ENCODE results near the gene CLEC1A.
A peak's percentile ranks its signal among the peaks of the same experiment; 100 is the strongest.

CLEC1A gene

DNA sequence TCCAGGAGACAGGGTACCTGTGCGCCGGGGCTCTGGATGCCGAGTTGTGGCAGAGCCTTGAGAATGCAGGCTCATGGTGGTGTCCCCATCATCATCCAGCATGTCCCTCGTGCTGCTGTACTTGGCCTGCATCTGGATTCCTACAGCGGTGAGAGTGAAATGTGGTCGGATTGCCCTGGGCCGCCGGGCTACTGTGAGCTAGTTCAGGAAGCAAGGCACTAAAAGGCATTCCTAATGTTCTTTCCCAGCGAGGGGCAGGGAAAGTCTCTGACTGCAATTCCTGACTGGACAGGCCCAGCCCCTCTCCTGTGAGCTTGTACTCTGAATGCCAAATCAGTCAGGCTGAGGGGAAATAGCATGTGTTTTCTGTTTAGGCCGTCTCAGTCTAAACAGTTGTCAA lies at the start of gene CLEC1A:
CLEC1A (minus strand) TSS at position 195 of the 400 bp plus-strand sequence; CDS start at position 132, 63 bp downstream.
- DNase-seq (ENCODE audit: low read depth, low spot score), result peak; percentile 26

GRCh38 chr12:10147714-10148403 lies 49.1 kb upstream of the CLEC1A start:
- DNase-seq (ENCODE audit: low read depth, low spot score), result no peak

- DNase-seq (ENCODE audit: low read depth, low spot score), result no peak
Measured at GRCh38 chr12:10142976-10143589, 44.3 kb upstream of the CLEC1A start.

GRCh38 chr12:10140001-10140400 lies 41.2 kb upstream of the CLEC1A start:
- peak; percentile 24 for DNase-seq (ENCODE audit: low read depth, low spot score)

- DNase-seq (ENCODE audit: low read depth, low spot score), result no peak
Measured at GRCh38 chr12:10136637-10137205, 37.9 kb upstream of the CLEC1A start.

- DNase-seq (ENCODE audit: low read depth, low spot score), result no peak
Measured at GRCh38 chr12:10135126-10135525, 36.3 kb upstream of the CLEC1A start.

- DNase-seq (ENCODE audit: low read depth, low spot score), result no peak
Measured at GRCh38 chr12:10132850-10133370, 34.1 kb upstream of the CLEC1A start.

DNA sequence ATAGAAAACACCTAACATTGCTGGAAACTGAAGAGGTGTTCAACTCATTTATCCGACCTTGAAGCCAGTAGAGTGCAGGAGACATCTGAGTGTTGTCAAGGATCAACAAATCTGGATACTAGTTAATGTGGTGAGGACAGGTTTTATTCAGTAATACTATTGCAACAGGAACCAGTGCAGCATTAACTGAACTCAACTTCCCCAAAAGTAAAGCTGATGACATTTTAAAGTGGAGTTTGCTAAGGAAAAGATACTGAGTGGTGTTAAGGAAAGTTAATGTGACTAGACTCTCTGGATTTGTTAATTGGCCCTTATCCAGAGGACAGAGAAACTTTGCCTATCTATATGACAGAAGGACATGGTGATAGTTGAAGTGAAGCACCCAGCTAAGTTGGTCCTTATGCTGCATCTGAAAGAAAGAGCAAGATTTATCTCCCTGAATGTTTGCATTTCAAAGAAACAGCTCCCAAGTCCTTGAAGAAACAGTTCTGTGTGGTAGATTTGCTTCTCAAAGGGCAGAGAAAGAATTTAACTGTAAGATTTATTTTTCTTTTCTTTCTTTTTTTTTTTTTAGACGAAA lies 32.4 kb upstream of the CLEC1A start:
- DNase-seq (ENCODE audit: low read depth, low spot score), result no peak

DNA sequence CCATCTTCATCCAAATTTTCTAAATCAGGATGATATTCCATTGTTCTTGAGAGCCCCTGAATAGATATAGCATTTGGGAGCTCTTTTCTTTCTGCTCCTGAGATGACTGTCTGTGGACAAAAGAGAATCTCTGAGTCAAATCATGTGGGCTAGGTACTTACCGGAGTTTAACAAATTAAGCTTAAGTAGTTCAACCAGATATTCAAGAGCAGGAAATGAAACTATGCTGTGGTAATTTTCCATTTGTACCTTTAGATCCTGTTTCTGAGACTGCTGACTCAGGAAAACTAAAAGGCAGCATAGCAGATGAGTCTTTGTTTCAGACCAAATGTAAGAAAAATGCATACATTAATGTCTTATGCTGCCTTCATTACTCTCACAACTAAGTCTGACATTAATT lies 31.3 kb upstream of the CLEC1A start, which contains the start of gene CLEC7A:
CLEC7A (minus strand) TSS at position 158 of the 400 bp plus-strand sequence; CDS start at position 41, 117 bp downstream.
- DNase-seq (ENCODE audit: low read depth, low spot score), result no peak

GRCh38 chr12:10128687-10129086 lies 29.9 kb upstream of the CLEC1A start:
- no peak for DNase-seq (ENCODE audit: low read depth, low spot score)

DNA sequence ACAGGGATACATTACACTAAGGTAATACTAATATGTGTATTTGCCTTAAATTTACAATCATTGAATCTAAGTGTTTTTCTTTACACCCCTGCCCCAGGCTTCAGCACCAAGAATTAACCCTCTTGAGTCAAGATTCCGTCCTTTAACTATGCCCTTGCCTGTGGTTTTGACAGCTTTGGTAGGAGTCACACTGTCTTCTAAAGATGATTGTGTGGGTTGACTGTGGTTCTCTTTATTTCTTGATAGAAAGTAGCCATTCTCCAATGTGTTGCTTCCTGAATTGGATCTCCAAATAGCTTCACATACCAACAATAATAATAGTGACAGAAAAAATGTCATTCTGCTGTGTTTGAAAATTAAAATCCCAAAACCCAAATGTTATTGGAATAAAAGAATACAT lies 27.6 kb upstream of the CLEC1A start:
- no peak for DNase-seq (ENCODE audit: low read depth, low spot score)

- no peak for DNase-seq (ENCODE audit: low read depth, low spot score)
Measured at GRCh38 chr12:10122689-10123088, 23.9 kb upstream of the CLEC1A start.

DNA sequence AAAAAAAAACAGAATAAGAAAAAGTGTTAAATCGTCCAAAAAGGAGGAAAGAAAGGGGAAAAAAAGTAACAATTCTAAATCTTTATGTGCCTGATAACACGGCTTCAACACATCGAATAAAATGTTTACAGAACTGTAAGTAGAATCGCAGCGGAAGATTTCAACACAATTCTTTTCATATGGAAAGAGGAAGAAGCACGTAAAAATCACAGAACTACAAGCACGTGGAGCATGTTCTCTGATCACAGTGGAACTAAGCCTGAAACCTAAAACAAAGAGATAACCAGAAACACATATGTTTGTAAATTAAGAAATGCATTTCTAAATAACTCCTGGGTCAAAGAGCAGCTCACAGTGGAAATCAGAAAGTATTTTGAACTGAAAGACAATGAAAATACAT lies 22.5 kb upstream of the CLEC1A start:
- DNase-seq (ENCODE audit: low read depth, low spot score), result no peak

- no peak for DNase-seq (ENCODE audit: low read depth, low spot score)
Measured at GRCh38 chr12:10119066-10119465, 20.3 kb upstream of the CLEC1A start.

DNA sequence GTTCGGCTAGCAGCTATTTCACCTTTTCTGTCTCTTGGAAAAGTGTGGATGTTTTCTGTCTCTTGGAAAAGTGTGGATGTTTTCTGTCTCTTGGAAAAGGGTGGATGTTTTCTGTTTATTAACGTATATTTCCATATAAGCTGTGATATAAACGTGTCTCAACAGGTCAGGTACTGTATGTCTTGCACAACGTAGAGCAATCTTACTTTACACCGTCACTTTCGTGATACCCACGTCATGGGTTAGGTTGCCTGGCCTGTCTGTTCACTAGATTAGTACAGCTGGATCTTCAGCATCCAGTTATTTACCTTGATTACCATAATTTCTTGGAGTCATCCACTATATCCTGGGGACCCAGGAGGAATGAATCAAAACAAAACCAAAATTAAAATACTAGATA lies 17.1 kb upstream of the CLEC1A start:
- no peak for DNase-seq (ENCODE audit: low read depth, low spot score)

- no peak for DNase-seq (ENCODE audit: low read depth, low spot score)
Measured at GRCh38 chr12:10115311-10115710, 16.5 kb upstream of the CLEC1A start.

GRCh38 chr12:10113920-10114319 lies 15.1 kb upstream of the CLEC1A start:
- DNase-seq (ENCODE audit: low read depth, low spot score), result no peak

GRCh38 chr12:10113075-10113474 lies 14.3 kb upstream of the CLEC1A start:
- no peak for DNase-seq (ENCODE audit: low read depth, low spot score)

GRCh38 chr12:10111451-10111850 lies 12.7 kb upstream of the CLEC1A start:
- DNase-seq (ENCODE audit: low read depth, low spot score), result no peak

- DNase-seq (ENCODE audit: low read depth, low spot score), result no peak
Measured at GRCh38 chr12:10110256-10110844, 11.6 kb upstream of the CLEC1A start.

DNA sequence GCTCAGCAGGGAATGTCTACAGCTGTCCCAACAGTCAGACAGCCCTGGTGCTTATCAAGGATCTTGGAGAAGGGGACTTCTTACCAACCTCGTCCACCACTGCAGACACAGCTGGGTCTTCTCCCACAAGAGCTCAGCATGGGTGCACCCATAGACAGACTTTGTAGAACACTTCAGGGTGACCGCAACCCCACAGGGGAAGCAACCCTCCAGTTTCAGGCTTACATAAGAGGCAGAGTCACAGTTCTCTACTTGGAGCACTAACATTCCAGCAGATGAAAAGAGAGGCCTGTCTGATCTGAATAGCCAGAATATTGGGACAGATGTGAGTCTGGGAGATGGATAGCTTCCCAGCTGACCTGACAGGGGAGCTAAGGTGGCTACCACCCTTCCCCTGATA lies 3.5 kb upstream of the CLEC1A start:
- no peak for DNase-seq (ENCODE audit: low read depth, low spot score)

DNA sequence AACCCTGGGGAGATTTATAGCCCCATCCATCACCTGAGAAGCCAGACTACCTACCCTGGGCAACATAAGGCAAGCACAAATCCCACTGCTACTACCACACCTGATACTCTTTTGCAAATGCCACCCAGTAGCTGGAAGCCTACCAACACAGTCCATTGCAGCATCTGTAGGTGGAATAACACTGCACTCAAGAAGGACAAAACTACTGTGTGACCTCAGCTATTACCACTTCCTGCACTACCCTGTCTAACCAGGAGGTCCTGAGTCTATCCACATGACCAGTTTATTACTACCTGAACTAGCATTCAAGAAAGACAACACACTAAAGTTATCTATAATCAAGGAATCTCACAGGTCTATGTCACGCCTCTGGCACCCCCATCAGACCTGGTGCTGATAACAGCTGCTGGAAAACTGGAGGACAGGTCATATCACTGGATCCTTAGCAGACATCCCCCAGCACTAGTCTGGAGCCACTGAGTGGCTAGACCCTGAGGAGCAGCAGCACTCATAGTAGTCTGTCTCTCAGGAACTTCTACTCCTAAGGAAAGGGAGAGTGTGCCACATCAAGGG lies 2.9 kb upstream of the CLEC1A start:
- no peak for DNase-seq (ENCODE audit: low read depth, low spot score)
